Cardiac fibroblast (primary cell): ENCODE measurements around the gene GLB1L3.

Source experiments
- DNase-seq, 2 donors: peaks; one replicate each; pipeline versions ENCODE4 v3.0.0 to v3.0.0-alpha.2; 2010; ENCODE audit warnings: low read depth in 2 of 2
- H3K4me3 ChIP-seq, 2 donors: replicated peaks in 1 of 2; 1 replicate in 1 of 2; 2 replicates in 1 of 2; pipeline ENCODE4 v1.5.1; 2011; ENCODE audit warnings: low read depth in 2 of 2, low read length in 2 of 2, mild to moderate bottlenecking in 2 of 2, moderate library complexity in 1 of 2
- CTCF ChIP-seq: IDR thresholded peaks from one replicate; pipeline ENCODE4 v1.5.1; 2011; ENCODE audit warnings: low read depth, mild to moderate bottlenecking, low read length, inconsistent platforms

The GLB1L3 gene

GRCh38 chr11:134275534-134276395, at the start of gene GLB1L3:
TSS of gene GLB1L3 (plus strand) at chr11:134276379. CDS start at chr11:134276741, 362 bp downstream.
- peak; percentile 29 for TF ChIP-seq CTCF
- H3K4me3 ChIP-seq, result no peak within 1 kb of the TSS

GRCh38 chr11:134226806-134227325, 49.3 kb upstream of the GLB1L3 start:
- DNase-seq, result peak in 1 of 2 donors; percentile 13
- H3K4me3 ChIP-seq, result no peak overlapping the region

More at GRCh38 chr11:134275534-134276395, at the start of gene GLB1L3:
- peak in 1 of 2 donors; percentile 18 for DNase-seq

GRCh38 chr11:134228625-134229024, 47.6 kb upstream of the GLB1L3 start:
- H3K4me3 ChIP-seq, result no peak overlapping the region
- DNase-seq, result no peak
- no peak for TF ChIP-seq CTCF

More at GRCh38 chr11:134226806-134227325, 49.3 kb upstream of the GLB1L3 start:
- TF ChIP-seq CTCF, result no peak

GRCh38 chr11:134229126-134229790, 46.9 kb upstream of the GLB1L3 start:
- peak in 1 of 2 donors; percentile 34 for DNase-seq
- TF ChIP-seq CTCF, result no peak
- no peak overlapping the region for H3K4me3 ChIP-seq

GRCh38 chr11:134230339-134230738, 45.8 kb upstream of the GLB1L3 start:
- no peak for DNase-seq
- no peak for TF ChIP-seq CTCF
- no peak overlapping the region for H3K4me3 ChIP-seq

- no peak overlapping the region for H3K4me3 ChIP-seq
- no peak for DNase-seq
- no peak for TF ChIP-seq CTCF
Observed at GRCh38 chr11:134231958-134232659, 44.1 kb upstream of the GLB1L3 start.
